Activated CD8-positive, alpha-beta memory T cell treated with anti-CD3 and anti-CD28 coated beads for 4 hours (primary cell): ENCODE results near the gene VRTN.

Experiments
- DNase-seq, 2 donors: peaks; one replicate each; pipeline ENCODE4 v3.0.0-alpha.2; 2020; ENCODE audit warnings: low read depth in 2 of 2

VRTN gene

GRCh38 chr14:74392616-74393570 is 44.6 kb downstream of the VRTN start:
- no peak for DNase-seq

GRCh38 chr14:74394549-74394948 is 46.3 kb downstream of the VRTN start:
- no peak for DNase-seq

- DNase-seq, result no peak
Measured at GRCh38 chr14:74395094-74395493, 46.8 kb downstream of the VRTN start.

- DNase-seq, result no peak
Measured at GRCh38 chr14:74400031-74400685, 51.9 kb downstream of the VRTN start.

DNA sequence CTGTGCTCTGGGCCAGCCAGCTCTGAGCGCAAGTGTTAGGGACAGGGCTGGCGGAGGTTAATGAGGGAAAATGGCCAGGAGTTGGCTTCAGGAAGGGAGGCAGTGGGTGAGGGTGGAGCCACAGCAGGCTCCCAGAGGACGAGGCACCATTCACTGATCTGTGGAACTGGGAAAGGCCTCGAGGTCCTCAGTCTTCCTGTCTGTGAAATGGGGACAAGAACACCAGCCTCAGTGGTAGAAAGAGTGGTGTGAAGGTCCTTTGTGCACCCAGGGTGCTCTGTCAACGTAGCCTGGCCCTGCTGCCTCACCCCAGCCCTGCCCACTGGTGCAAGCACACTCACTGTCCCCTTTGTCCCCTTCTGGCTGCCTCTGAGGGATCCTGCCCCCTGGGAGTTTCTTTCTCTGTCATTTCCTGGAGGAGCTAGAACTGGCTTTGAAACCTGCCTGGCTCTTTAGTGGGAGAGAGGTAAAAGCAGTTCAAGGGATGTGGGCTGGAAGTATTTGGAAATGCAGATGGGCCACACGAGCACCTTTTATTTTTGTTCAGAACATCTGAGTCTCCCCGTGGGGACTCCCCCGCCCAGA is 52.7 kb downstream of the VRTN start:
- DNase-seq, result no peak

GRCh38 chr14:74401504-74402241 is 53.4 kb downstream of the VRTN start:
- peak; percentile 19 to 44 for DNase-seq

GRCh38 chr14:74402401-74403251 is 54.4 kb downstream of the VRTN start:
- DNase-seq, result no peak

- no peak for DNase-seq
Measured at GRCh38 chr14:74403619-74404417, 55.5 kb downstream of the VRTN start.

- no peak for DNase-seq
Measured at GRCh38 chr14:74404435-74404834, 56.2 kb downstream of the VRTN start.

DNA sequence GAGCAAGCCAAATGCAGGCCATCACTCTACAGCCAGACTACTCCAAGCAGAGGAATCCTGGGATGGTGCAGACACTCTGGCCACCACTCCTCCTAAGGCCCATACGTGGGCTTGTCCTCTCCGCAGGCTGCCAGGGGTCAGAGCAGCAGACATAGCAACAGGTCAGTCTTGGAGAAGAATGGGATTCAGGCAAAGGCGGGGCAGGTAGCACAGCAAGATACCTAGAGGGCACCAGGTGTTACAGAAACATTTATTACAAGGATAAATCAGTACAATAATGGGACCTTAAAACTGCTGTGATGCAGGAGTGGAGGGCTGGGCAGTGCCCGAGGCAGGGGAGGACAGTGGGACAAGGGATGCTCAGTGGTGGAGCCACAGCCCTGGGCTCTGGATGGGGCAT is 57.4 kb downstream of the VRTN start:
- DNase-seq, result no peak

DNA sequence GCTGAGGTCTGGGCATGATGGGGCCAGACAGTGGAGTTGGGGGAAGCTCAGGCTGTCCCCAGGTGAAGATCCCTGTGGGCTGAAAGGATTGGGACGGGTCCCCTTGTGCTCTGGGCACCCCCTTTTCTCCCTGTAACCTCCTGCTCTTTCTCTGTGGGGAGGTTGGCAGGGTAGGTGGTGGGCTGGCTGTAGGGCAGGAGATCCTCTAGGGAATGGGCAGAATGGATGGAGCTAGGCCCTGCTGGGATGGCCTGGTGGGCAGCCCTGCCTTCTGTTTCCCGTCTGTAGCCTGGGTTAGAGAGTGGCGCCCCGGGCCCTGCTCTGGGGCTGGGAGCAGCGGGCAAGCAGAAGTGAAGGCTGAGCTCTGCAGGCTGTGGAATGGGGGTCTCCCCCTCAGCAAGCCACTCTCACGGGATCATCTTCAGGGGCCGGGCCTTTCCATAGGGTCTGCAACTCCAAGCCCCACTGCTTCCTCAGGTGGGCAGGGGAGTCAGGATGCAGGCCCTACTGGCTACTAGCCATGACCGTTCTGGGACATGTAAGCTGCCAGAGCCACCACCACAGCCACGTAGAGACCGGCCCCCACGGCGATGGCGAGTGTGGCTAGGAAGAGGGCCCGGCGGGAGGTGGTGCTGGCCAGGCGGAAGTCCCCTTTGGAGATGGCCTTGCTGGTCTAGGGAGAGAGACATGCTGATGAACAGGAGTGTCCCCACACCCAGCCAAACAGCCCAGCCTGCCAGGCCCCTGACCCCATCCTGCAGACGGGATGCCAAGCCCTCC is 58.9 kb downstream of the VRTN start:
- no peak for DNase-seq

- DNase-seq, result no peak
Measured at GRCh38 chr14:74407801-74408154, 59.5 kb downstream of the VRTN start.

DNA sequence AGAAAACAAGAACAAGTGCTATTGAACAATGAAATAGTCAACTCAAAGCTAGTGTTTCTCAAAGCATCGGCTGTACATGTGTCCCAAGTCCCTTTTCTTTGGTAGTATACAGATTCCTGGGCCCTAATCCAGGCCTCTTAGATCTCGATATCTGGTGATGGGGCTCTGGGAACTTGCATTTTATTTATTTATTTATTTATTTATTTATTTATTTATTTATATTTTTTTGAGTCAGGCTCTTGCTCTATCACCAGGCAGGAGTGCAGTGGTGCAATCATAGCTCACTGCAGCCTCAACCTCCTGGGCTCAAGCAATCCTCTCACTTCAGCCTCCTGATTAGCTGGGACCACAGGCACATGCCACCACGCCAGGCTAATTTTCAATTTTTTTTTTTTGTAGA is 60.6 kb downstream of the VRTN start:
- DNase-seq, result no peak

- DNase-seq, result no peak
Measured at GRCh38 chr14:74409441-74409840, 61.2 kb downstream of the VRTN start.
